HEK293 (cell line): ENCODE measurements around the gene RBM20.

ENCODE experiments used
- BCL11A ChIP-seq: fragments of 450-650 bp; formaldehyde crosslinking; IDR thresholded peaks from 2 replicates; pipeline ENCODE4 v1.5.1; 2016; ENCODE audit warnings: low read depth, missing biosample characterization, missing genetic modification characterization
- BCL6B ChIP-seq: fragments of 450-650 bp; formaldehyde crosslinking; IDR thresholded peaks from 2 replicates; pipeline ENCODE4 v1.5.1; 2017; ENCODE audit warnings: missing biosample characterization, missing genetic modification characterization
- PRDM10 ChIP-seq: fragments of 450-650 bp; formaldehyde crosslinking; IDR thresholded peaks from 2 replicates; pipeline ENCODE4 v1.5.1; 2016; ENCODE audit warnings: missing biosample characterization, missing genetic modification characterization
- SP7 ChIP-seq: fragments of 450-650 bp; formaldehyde crosslinking; IDR thresholded peaks from 2 replicates; pipeline ENCODE4 v1.5.1; 2016; ENCODE audit warnings: missing biosample characterization, missing genetic modification characterization
- ZBTB11 ChIP-seq: fragments of 450-650 bp; formaldehyde crosslinking; conservative IDR thresholded peaks from 2 replicates; pipeline ENCODE4 v1.5.1; 2016; ENCODE audit warnings: low read depth, missing biosample characterization, missing genetic modification characterization
- ZBTB44 ChIP-seq: fragments of 450-650 bp; IDR thresholded peaks from 2 replicates; pipeline ENCODE4 v1.5.1; 2018; ENCODE audit warnings: missing biosample characterization, mild to moderate bottlenecking, missing genetic modification characterization
- ZBTB6 ChIP-seq: fragments of 450-650 bp; formaldehyde crosslinking; IDR thresholded peaks from 2 replicates; pipeline ENCODE4 v1.5.1; 2017; ENCODE audit warnings: missing biosample characterization, missing genetic modification characterization
- ZBTB7A ChIP-seq: fragments of 450-650 bp; formaldehyde crosslinking; IDR thresholded peaks from 2 replicates; pipeline ENCODE4 v1.5.1; 2016; ENCODE audit warnings: low read depth, missing biosample characterization, missing genetic modification characterization
- ZIC2 ChIP-seq: fragments of 450-650 bp; formaldehyde crosslinking; IDR thresholded peaks from 2 replicates; pipeline ENCODE4 v1.5.1; 2016; ENCODE audit warnings: missing biosample characterization, missing genetic modification characterization
- ZNF174 ChIP-seq: fragments of 450-650 bp; formaldehyde crosslinking; IDR thresholded peaks from 2 replicates; pipeline ENCODE4 v1.5.0; 2017; ENCODE audit warnings: missing biosample characterization, mild to moderate bottlenecking, missing genetic modification characterization
- ZNF223 ChIP-seq: fragments of 450-650 bp; formaldehyde crosslinking; IDR thresholded peaks from 2 replicates; pipeline ENCODE4 v1.5.1; 2016; ENCODE audit warnings: missing biosample characterization, missing genetic modification characterization
- ZNF324 ChIP-seq: fragments of 450-650 bp; formaldehyde crosslinking; IDR thresholded peaks from 2 replicates; pipeline ENCODE4 v1.5.1; 2016; ENCODE audit warnings: missing biosample characterization, missing genetic modification characterization
- ZNF366 ChIP-seq: fragments of 450-650 bp; formaldehyde crosslinking; conservative IDR thresholded peaks from 2 replicates; pipeline ENCODE4 v1.5.1; 2016; ENCODE audit warnings: missing biosample characterization, missing genetic modification characterization
- ZNF37A ChIP-seq: fragments of 450-650 bp; IDR thresholded peaks from 2 replicates; pipeline ENCODE4 v1.5.1; 2018; ENCODE audit warnings: missing biosample characterization, missing genetic modification characterization
- ZNF473 ChIP-seq: fragments of 450-650 bp; formaldehyde crosslinking; IDR thresholded peaks from 2 replicates; pipeline ENCODE4 v1.5.1; 2017; ENCODE audit warnings: missing biosample characterization, missing genetic modification characterization
- ZNF510 ChIP-seq: fragments of 450-650 bp; formaldehyde crosslinking; IDR thresholded peaks from 2 replicates; pipeline ENCODE4 v1.5.1; 2018; ENCODE audit warnings: mild to moderate bottlenecking, missing genetic modification characterization, missing biosample characterization; ENCODE audit not compliant: insufficient replicate concordance
- ZNF639 ChIP-seq: fragments of 450-650 bp; formaldehyde crosslinking; IDR thresholded peaks from 2 replicates; pipeline ENCODE4 v1.5.1; 2016; ENCODE audit warnings: missing biosample characterization, missing genetic modification characterization
- ZNF654 ChIP-seq: fragments of 450-650 bp; formaldehyde crosslinking; IDR thresholded peaks from 2 replicates; pipeline ENCODE4 v1.5.1; 2016; ENCODE audit warnings: low read depth, missing biosample characterization, missing genetic modification characterization
- ZNF692 ChIP-seq: fragments of 450-650 bp; formaldehyde crosslinking; IDR thresholded peaks from 2 replicates; pipeline ENCODE4 v1.5.1; 2016; ENCODE audit warnings: missing biosample characterization, missing genetic modification characterization
- ZNF76 ChIP-seq: fragments of 450-650 bp; formaldehyde crosslinking; IDR thresholded peaks from 2 replicates; pipeline ENCODE4; 2016; ENCODE audit warnings: low read depth, missing biosample characterization, missing genetic modification characterization, borderline replicate concordance
- ZNF843 ChIP-seq: fragments of 450-650 bp; formaldehyde crosslinking; IDR thresholded peaks from 2 replicates; pipeline ENCODE4 v1.5.1; 2016; ENCODE audit warnings: missing biosample characterization, missing genetic modification characterization
- ZSCAN16 ChIP-seq: fragments of 450-650 bp; formaldehyde crosslinking; IDR thresholded peaks from 2 replicates; pipeline ENCODE4 v1.5.1; 2016; ENCODE audit warnings: missing biosample characterization, missing genetic modification characterization
- ZSCAN18 ChIP-seq: fragments of 450-650 bp; formaldehyde crosslinking; IDR thresholded peaks from 2 replicates; pipeline ENCODE4 v1.5.1; 2016; ENCODE audit warnings: missing biosample characterization, missing genetic modification characterization

Gene RBM20

GRCh38 chr10:110646417-110647135 lies 2.4 kb downstream of the RBM20 start (continued):
- TF ChIP-seq ZNF510 (tag by site-specific recombination) (peak; percentile 45), ZIC2 (tag by site-specific recombination) (no peak), ZNF843 (no peak), SP7 (tag by site-specific recombination) (no peak; the same call in 1 of the 2 replicates), BCL6B (tag by site-specific recombination) (no peak), BCL11A (tag by site-specific recombination) (no peak; the same call in 1 of the 2 replicates), ZNF223 (tag by site-specific recombination) (no peak), ZNF76 (tag by site-specific recombination) (no peak), ZNF654 (tag by site-specific recombination) (no peak), ZNF324 (no peak), ZBTB11 (tag by site-specific recombination) (no peak), ZSCAN16 (tag by site-specific recombination) (no peak), ZBTB44 (tag by site-specific recombination) (peak; percentile 86), ZNF366 (tag by site-specific recombination) (peak; percentile 60), ZNF37A (tag by site-specific recombination) (no peak), ZNF174 (tag by site-specific recombination) (no peak), PRDM10 (tag by site-specific recombination) (peak; percentile 29; the same call in 1 of the 2 replicates), ZBTB6 (tag by site-specific recombination) (no peak; the same call in 1 of the 2 replicates), ZSCAN18 (tag by site-specific recombination) (no peak), ZNF473 (tag by site-specific recombination) (no peak), ZNF692 (peak; percentile 20; the same call in 1 of the 2 replicates), ZBTB7A (no peak), ZNF639 (tag by site-specific recombination) (no peak)
